Fibroblast of lung (primary cell): ENCODE results near the gene DLG2. TPM values are rescaled to one million over a fixed set of nuclear protein-coding genes. Genes with fewer than 3 reads are reported as not detected.

ENCODE experiments used
- DNase-seq, 2 donors: peaks; one replicate each; pipeline versions ENCODE4 v3.0.0 to v3.0.0-alpha.2; 2010; ENCODE audit warnings: low read depth in 2 of 2
- H2AFZ ChIP-seq: 2 replicates; pipeline ENCODE4 v1.5.1; 2012; ENCODE audit warnings: low read length, control low read depth, inconsistent platforms
- H3K27ac ChIP-seq: 2 replicates; pipeline ENCODE4 v1.5.1; 2011; ENCODE audit warnings: low read length, control low read depth; ENCODE audit not compliant: insufficient read depth
- H3K27me3 ChIP-seq: 2 replicates; pipeline ENCODE4 v1.5.1; 2011; ENCODE audit warnings: mild to moderate bottlenecking, low read length; ENCODE audit not compliant: control insufficient read depth, insufficient read depth
- H3K36me3 ChIP-seq: 2 replicates; pipeline ENCODE4 v1.5.1; 2011; ENCODE audit warnings: low read length; ENCODE audit not compliant: control insufficient read depth, insufficient read depth
- H3K4me1 ChIP-seq: 2 replicates; pipeline ENCODE4 v1.5.1; 2011; ENCODE audit warnings: low read length; ENCODE audit not compliant: control insufficient read depth, insufficient read depth; ENCODE audit errors: extremely low read depth
- H3K4me2 ChIP-seq: 2 replicates; pipeline ENCODE4 v1.5.1; 2011; ENCODE audit warnings: low read length, control low read depth; ENCODE audit not compliant: insufficient read depth; ENCODE audit errors: extremely low read depth
- H3K4me3 ChIP-seq, 4 experiments: fragments of 200-600 bp in 1 of 4; sonication (generic) in 1 of 4; replicated peaks in 1 of 4; 2 replicates each; pipeline ENCODE4 v1.5.1; 2011 to 2016; ENCODE audit warnings: low read length in 4 of 4, low read depth in 3 of 4, mild to moderate bottlenecking in 3 of 4, control low read depth in 2 of 4, inconsistent platforms in 1 of 4, mixed read lengths in 1 of 4; ENCODE audit not compliant: insufficient read depth in 1 of 4; ENCODE audit errors: control extremely low read depth in 1 of 4
- H3K79me2 ChIP-seq: 2 replicates; pipeline ENCODE4 v1.5.1; 2012; ENCODE audit warnings: mild to moderate bottlenecking, low read length, inconsistent platforms; ENCODE audit not compliant: control insufficient read depth, insufficient read depth
- H3K9ac ChIP-seq: 2 replicates; pipeline ENCODE4 v1.5.1; 2011; ENCODE audit warnings: mild to moderate bottlenecking, low read length, control low read depth; ENCODE audit not compliant: insufficient read depth
- H3K9me3 ChIP-seq: 2 replicates; pipeline ENCODE4 v1.5.1; 2012; ENCODE audit warnings: low read depth, low read length; ENCODE audit not compliant: control insufficient read depth, insufficient read depth
- H4K20me1 ChIP-seq: 2 replicates; pipeline ENCODE4 v1.5.1; 2011; ENCODE audit warnings: low read length; ENCODE audit not compliant: control insufficient read depth, insufficient read depth; ENCODE audit errors: extremely low read depth
- CTCF ChIP-seq, 2 donors: IDR thresholded peaks in 1 of 2; conservative IDR thresholded peaks in 1 of 2; 1 replicate in 1 of 2; 2 replicates in 1 of 2; pipeline ENCODE4 v1.5.1; 2011 to 2012; ENCODE audit warnings: low read length in 2 of 2, control low read depth in 1 of 2, inconsistent platforms in 1 of 2, low read depth in 1 of 2, mild to moderate bottlenecking in 1 of 2
- EZH2 ChIP-seq: IDR thresholded peaks from 2 replicates; pipeline ENCODE4 v1.5.1; 2012; ENCODE audit warnings: low read length, control low read depth, mild to moderate bottlenecking; ENCODE audit errors: missing control alignments
- polyA plus RNA-seq, 2 donors: library from polyadenylated mRNA; depleted of rRNA in 1 of 2; stranded (reverse) in 1 of 2; unstranded in 1 of 2; fragments of >200 nt; gene quantifications; 2 replicates each; pipeline ENCODE4 v1.2.1, GENCODE V29; 2011 to 2012; ENCODE audit warnings: missing spikeins in 1 of 2
- total RNA-seq: library from RNA; depleted of rRNA; stranded (reverse); fragments of >200 nt; gene quantifications from 2 replicates; pipeline ENCODE4 v1.2.1, GENCODE V29; 2014

Gene DLG2
- total and polyA plus RNA-seq, 2 donors (not counting 1 experiment from before 2014, with no cell fraction given): 0.77 to 2.3 TPM

GRCh38 chr11:83410605-83411565 lies 2216.3 kb downstream of the DLG2 start:
- no peaks in the 10 kb centered on the region for H4K20me1 ChIP-seq
- H2AFZ ChIP-seq: no peak overlapping the region
- H3K36me3 ChIP-seq: no peaks in the 10 kb centered on the region
- H3K79me2 ChIP-seq: no peaks in the 10 kb centered on the region
- no peaks in the 10 kb centered on the region for H3K9me3 ChIP-seq
- no peak for TF ChIP-seq EZH2
- H3K4me3 ChIP-seq: no peak overlapping the region
- no peak overlapping the region for H3K4me2 ChIP-seq
- no peaks in the 10 kb centered on the region for H3K27me3 ChIP-seq
- no peaks in the 10 kb centered on the region for H3K4me1 ChIP-seq
- H3K27ac ChIP-seq: no peak overlapping the region
- no peak overlapping the region for H3K9ac ChIP-seq
- no peak for DNase-seq

GRCh38 chr11:83409891-83410290 lies 2217.3 kb downstream of the DLG2 start:
- no peaks in the 10 kb centered on the region for H3K9me3 ChIP-seq
- no peak overlapping the region for H2AFZ ChIP-seq
- no peaks in the 10 kb centered on the region for H3K79me2 ChIP-seq
- TF ChIP-seq CTCF (conservative IDR thresholded peaks at IDR 0.05 in 1 of 2, IDR thresholded peaks at IDR 0.05 in 1 of 2; ENCODE audit: low read depth in 1 of 2, low read length in 2 of 2) (no peak), EZH2 (no peak)
- no peak for DNase-seq
- H3K9ac ChIP-seq: no peak overlapping the region
- H3K36me3 ChIP-seq: no peaks in the 10 kb centered on the region
- H4K20me1 ChIP-seq: no peaks in the 10 kb centered on the region
- no peaks in the 10 kb centered on the region for H3K27me3 ChIP-seq
- no peak overlapping the region for H3K4me2 ChIP-seq
- H3K4me3 ChIP-seq: no peak overlapping the region
- no peak overlapping the region for H3K27ac ChIP-seq
- H3K4me1 ChIP-seq: no peaks in the 10 kb centered on the region

GRCh38 chr11:83409476-83409875 lies 2217.7 kb downstream of the DLG2 start:
- TF ChIP-seq EZH2 (no peak), CTCF (conservative IDR thresholded peaks at IDR 0.05 in 1 of 2, IDR thresholded peaks at IDR 0.05 in 1 of 2; ENCODE audit: low read depth in 1 of 2, low read length in 2 of 2) (no peak)
- no peak overlapping the region for H3K4me3 ChIP-seq
- no peak overlapping the region for H2AFZ ChIP-seq
- no peaks in the 10 kb centered on the region for H3K27me3 ChIP-seq
- H3K4me1 ChIP-seq: no peaks in the 10 kb centered on the region
- DNase-seq: no peak
- no peak overlapping the region for H3K4me2 ChIP-seq
- H3K9me3 ChIP-seq: no peaks in the 10 kb centered on the region
- no peak overlapping the region for H3K27ac ChIP-seq
- no peaks in the 10 kb centered on the region for H4K20me1 ChIP-seq
- H3K36me3 ChIP-seq: no peaks in the 10 kb centered on the region
- H3K9ac ChIP-seq: no peak overlapping the region
- H3K79me2 ChIP-seq: no peaks in the 10 kb centered on the region
